Stromal cell of bone marrow (primary cell): ENCODE data around the gene GPC6.
"Not testable (repeated sequence)": the region's sequence is repeated elsewhere in the genome, so short reads cannot be mapped to it uniquely, and the experiment has no call there.

ENCODE experiments used
- DNase-seq: peaks from one replicate; pipeline ENCODE4 v3.0.0-alpha.2; 2012; ENCODE audit warnings: low read depth

The GPC6 gene

DNA sequence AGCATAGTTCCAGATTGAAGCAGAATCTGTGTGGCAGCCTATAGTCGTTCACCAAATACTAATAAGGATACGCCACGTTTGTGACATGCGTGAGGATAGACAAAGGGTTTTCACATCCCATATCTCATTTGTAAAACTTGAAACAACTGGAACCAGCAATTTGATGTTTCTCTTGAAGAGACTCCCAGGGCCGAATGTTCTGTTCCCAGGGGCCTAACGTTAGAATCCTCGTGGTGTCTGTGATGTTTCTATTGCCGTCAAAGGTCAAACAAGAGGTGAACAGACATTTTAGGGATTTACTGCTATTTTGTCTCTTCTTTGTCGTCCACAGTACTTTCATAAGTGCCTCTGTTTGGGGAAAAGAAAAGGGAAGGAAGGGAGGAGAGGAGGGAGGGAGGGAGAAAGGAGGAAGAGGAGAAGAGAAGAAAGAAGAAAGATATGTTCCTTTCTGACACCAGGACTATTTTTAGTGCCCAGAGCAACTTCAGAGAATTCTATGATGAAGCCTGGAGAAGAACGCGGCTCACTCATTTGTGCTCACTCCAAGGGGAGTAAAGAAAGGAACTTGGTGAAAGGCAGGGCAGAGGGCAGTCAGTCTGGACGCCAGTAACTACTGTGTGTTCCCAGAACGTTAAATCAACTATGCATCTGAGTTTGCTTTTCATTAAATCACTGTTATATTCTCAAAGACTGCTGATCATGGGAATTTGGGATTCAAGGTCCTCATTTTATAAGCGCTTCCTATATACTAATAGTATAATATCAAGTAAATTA lies 1098.3 kb downstream of the GPC6 start:
- peak; percentile 22 for DNase-seq

DNA sequence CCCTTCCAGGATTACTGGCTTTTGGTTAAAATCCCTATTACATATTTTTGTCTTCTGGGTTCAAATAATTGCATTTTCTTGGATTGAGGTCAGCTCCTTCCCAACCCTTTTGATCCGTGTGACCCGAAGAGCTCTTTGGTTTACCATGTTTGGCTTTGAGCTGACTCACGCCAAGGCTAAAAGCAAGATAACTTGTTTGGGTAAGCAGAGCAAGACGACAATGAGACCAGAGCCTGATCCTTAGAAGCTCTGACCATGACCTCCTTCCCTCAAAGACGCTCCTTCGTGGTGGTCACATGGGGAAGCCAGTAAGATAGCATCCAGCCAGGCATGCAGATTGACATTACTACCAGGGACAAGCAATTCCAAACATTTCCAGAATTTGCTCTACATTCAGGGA lies 1099.0 kb downstream of the GPC6 start:
- peak; percentile 57 for DNase-seq

DNA sequence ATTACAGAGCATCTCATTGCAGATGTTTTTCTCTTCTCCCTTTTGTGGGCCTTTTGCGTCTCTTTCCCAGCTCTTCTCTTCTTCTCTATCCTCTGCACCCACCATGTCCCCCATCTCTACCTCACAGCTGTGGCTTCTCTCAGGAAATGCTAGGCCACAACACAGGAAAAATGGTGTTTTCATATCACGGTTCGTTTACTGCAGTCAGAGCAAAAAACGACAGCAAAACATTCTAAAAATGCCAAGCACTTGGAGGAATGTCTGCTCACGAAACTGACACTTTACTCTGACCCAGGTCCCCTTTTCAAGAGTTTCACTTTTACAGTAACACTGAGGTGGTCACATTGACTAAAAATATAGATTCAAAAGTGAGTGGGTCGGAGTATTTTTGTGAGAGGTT lies 1100.7 kb downstream of the GPC6 start:
- DNase-seq, result no peak

DNA sequence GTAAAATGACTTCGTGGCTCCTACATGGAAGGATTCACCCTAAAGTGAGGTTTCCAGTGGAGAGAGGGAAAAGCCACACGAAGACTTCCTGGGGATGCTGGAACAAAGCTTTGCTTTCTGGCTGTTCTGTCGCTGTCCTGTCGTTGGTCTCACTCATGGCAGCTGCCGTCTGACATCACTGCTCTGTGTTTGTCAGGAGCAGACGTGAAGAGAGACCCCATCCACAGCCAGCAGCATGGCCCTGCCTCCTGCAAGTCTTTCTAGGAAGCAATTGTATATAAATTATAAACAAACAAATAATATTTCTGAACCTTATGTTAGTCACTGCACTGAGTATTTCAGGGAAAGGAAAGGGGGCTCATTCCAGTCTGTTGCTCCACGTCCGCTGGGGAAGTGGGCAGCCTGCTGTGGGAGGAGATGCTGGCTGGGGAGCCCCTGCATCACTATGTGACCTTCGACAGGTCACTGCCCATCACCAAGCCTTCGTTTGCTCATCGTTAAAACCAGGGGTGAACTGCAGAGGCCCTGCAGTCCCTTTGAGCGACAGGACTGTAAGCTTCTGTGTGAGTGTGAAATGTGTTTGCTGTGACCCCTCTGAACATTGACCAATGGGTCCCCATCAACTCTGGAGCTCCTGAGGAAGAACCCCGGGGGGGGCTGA lies 1101.9 kb downstream of the GPC6 start:
- DNase-seq, result no peak

DNA sequence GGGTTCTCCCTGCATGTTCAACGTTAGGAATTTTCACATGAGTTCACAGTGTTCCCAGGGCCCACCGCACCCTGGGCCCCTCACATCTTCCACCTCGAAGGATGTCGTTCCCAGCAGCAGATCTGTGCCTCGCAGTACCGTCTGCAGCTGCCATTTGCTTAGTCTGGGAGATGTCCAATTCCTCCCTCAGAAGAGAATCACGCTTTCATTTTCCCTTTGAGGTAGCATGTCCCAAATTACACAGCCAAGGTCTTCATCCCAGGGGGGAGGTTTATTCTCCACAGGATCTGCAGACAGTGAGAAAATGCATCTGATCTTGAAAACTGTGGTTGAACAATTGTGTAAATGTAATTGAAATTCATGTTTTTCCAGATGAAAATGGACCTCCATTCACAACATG lies 1102.7 kb downstream of the GPC6 start:
- DNase-seq, result peak; percentile 30

DNA sequence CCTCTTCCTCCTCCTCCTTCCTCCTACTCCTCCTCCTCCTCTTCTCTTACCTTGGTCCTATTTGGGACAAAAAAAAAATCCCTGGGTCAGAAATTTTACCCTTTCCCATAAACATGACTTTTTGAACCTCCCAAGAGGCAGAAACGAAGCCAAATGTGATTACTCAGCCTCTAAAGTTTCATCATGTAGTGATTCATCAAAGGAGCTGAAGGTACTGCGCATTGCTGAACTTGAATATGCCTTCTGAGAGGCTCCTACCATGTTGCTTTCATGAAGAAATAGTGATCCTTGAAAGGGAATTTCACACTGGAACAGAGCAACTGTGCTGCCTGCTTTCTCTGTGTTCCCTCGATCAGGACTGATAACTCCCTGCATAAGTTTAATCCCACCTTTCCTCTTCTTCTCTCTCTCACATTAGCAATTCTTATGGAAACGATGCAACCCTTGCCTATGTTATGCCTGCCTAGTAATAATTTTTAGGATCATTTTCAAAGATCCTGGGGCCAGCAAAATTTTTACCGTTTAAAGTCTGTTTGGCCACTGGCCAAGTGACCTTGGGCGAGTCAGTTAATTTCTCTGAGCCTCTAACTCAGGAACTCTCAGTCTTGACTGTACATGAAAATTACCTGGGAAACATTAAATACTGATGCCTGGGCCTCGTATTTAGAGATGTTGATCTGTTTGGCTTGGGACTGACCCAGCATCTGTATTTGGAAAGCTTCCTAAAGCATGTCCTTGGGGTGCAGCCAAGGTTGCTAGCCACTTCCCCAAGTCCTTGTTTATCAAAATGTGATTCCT lies 1103.3 kb downstream of the GPC6 start:
- peak; percentile 89 for DNase-seq

DNA sequence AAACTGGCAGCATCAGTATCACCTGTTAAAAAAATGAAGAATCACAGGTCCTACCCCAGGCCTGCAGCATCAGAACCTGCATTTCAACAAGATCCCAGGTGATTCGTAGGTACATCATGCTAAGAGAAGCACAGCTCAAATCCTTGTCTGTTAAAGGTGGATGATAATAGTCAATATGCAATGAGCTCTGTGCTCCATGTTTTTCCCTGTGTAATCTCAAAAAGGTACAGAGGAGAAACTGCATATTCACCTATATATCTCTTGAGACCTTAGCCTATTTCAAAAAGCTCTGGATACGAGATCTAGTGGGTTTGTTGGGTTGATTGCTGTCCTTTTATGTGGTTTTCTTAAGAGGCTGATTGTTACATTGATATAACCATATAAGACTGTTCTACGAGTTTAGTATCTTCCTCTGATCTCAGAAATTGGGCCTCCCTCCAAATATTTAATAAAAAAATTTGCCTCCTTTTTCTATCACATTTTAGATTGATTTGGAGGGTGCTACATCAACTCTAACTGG lies 1104.0 kb downstream of the GPC6 start:
- DNase-seq, result no peak

DNA sequence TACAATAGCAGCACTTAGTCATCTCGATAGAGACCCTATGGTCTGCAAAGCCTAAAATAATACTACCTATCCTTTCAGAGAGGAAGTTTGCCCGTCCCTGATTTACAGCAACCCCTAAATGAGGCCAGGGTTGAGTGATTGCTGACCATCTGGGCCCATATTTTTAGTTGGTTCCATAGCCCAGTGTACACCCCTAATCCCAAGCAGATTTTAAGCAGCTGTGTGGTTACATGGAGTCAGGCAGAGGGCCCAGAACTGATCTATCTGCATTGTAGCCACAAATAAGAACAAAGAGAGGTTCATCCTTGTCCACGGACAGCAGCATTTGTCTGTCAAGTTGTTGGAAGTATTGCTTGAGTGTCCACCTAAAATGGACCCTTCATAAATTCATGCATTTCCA lies 1104.7 kb downstream of the GPC6 start:
- no peak for DNase-seq

DNA sequence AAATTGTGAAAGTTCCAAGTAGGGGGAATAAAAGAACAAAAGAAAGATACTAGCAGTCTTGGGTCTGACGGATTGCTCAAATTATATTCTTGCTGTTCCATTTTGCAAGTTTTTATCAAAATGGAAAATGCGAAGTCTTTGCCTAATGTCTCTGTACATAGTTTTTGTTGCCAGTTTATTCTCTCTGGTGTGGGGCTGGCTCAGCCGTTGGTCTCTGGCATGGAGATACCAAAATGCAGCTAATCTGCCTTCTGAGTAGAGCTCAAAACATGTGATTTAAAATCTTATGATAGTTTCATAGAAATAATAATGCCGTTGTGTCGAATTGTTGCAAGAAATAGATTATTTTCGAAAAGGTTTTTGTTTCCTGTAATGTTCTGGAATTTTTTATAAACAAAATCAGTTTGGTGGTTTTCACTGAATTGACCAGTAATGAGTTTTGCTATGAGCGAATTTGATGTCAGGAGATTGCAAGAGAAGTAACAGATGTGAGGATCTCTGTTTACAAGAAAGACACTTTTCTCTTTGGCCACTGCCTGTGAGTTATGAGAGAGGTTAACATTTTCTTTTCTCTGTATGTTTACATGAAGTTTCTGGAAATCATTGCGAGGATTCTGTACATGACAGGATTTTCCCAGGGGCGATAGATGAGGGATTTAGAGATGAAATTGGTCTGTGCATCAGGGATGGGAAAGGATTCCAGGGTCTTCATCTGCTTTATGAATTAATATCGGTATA lies 1105.9 kb downstream of the GPC6 start:
- DNase-seq, result no peak

DNA sequence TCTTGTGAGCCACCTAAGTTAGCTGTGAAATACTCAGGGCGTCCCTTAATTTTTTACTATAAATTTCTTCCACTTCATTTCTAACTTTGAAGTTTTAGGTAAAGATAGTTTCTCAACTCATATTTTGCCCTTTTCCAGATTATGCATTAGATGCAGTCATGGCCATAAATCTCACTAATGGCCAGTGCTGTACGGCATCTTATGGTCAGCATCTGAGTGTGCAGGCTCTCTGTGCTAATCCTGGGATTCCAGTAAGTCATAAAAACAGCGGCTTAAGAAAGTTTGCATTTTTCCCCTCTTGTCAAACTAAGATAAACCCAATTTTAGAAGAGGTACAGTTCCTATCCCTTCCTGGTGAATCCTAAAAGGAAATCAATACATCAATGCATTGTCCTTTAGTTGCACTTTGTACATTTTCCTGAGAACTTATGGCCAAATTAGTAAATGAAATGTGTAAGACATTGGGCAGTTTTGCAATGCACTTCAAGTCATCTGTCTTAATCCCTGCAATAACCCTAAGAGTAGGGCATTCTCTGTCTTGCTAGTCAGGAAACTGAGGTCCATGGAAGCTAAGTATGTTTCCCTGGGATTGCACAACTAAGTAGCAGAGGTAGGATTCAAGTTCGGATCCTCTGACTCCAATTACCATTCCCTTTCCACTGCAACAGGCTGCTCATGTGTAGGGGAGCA lies 1106.7 kb downstream of the GPC6 start:
- DNase-seq, result no peak

DNA sequence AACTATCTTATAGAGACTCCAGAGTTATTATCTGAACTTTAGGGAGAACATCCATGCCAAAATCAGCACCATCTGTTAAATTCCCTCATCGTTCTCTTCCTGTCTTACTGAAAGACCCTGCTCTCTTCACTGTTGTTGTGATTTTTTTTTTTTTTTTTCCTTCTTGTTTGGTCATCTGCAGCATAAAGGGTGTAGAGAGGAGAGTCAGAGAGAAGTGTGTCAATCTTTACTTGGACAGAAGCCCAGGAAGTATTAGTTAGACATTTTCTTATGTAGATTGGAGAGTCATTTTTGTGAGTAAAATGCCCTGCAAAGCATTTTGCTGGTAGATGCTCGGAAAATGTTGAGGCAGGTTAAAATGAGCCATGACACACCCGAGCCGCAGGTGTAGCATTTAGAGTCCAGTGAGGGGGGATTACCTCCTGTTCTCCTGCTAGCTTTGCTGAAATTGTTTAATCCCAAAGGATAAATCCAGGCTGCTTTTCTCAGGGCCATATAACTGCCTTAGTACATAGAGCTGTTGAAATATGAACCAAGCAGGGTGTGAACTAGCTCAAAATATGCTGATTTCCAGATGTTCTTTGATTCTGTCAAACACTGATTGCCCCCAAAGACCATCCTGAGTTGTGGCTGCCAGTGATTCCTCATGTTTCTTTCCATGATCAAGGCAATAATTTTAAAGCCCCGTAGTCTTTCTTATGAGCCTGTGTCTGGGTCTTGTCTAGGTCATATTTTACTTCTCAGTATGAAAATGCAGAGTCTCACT lies 1109.3 kb downstream of the GPC6 start:
- DNase-seq, result peak; percentile 48

DNA sequence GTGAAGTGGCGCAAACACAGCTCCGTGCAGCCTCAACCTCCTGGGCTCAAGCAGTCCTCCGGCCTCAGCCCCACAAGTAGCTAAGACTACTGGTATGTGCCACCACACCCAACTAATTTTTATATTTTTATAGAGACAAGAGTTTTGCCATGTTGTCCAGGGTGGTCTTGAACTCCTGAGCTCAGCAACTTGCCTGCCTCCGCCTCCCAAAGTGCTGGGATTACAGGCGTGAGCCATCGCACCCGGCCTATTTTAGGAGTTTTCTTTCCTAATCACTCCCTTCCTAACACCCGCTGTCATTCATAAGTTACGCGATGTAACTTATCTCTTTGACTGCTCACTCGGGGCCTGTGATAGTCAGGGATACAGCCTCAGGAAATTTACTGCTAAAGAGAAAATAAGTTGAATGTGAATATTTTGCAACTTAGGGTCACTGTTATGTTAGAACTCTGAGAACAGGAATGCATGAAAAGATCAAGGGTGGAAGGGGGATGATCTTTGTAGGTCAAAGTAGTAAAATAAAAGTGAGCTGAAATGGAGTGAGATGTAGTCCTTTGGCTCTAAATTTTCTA lies 1112.6 kb downstream of the GPC6 start:
- no peak for DNase-seq

DNA sequence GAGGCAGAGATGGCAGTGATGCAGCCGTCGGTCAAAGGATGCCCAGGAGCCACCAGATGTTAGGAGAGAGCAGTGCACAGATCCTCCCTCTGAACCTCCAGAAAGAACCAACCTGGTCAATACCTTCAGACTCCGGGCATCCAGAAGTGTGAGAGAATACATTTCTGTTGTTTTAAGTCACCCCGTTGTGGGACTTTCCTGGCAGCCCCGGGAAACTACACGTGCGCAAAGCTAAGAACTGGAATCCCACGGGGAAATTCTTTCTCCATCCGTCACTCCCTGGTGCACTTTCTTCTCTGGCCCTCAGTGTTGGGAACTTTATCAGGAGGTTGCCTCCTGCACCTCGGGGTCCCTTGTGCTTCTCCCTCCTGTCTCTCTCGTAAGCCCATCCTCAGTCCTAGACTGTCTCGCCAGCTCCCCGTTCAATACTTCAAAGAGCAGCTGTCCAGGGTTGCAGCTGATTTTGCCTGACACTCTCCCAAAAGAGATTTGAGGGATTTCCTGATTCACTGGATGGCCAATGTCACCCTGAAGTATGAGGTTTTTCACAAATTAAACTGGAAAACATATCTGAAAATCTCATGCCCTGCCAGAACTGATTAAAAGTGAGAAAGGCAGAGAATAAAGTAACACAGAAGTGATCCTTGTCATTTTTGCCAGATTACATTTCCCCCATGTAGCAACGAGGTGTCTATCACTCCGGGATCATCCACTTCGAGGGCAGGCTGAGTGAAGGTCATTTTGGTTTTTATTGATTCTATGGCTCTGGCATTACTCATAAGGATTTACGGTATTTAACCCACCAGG lies 1116.0 kb downstream of the GPC6 start:
- DNase-seq, result no peak

DNA sequence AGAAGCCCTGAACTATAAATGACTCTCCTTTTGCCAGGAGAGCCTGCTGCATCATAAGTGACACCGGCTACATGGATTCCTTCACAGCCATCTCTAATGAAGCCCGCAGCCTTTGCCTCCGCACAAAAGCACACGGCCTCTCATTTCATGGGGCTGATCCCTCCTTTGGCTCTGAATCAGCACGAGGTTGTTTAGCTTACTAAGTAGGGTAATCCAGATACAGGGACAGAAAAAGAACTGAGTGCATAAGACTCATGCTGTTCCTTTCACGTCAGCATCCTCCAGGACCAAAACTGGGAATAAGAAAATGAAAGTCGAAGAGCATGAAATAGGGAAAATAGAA lies 1116.6 kb downstream of the GPC6 start:
- no peak for DNase-seq

DNA sequence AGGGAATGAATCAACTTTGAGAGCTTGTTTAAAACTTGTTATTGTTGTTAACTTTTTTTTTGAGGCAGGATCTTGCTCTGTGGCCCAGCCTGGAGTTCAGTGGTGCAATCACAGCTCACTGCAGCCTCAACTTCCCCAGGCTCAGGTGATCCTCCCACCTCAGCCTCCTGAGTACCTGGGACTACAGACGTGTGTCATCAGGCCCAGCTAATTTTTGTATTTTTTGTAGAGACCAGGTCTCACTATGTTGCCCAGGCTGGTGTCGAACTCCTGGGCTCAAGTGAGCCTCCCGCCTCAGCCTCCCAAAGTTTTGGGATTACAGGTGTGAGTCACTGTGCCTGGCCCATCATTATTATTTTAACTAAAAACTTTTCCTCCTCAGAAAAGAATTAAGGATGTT lies 1117.1 kb downstream of the GPC6 start:
- DNase-seq, result not testable (repeated sequence)

DNA sequence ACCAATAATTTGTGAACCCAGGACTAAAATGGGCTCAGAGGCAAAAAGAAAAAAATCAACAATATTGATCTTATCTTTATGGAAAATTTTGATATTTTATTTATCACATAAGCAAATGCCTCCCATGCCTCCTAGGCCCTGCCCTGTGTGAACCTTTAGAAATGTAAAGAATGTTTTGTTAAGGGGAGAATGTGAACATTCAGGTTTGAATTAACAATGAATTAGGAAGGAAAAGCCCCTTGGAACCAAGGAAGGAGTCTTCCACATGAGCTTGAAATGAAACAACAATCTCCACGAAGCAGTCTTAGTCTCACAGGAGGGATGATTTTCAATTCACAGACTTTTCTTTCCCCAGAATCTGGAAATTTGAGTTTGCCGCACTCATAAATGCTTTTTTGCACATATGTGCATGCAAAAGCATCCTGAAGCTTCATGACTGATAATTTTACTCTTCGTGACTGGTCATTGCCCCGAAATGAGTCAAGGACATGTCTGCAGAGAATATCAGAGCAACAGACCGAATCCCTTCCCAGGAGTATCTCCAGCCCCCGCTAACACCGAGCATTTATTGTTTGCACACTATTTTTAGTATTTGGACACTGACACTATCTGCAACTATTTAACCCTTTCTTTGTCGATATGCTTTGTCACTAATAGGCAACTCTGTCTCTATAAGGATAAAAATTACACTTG lies 1117.7 kb downstream of the GPC6 start:
- peak; percentile 21 for DNase-seq

DNA sequence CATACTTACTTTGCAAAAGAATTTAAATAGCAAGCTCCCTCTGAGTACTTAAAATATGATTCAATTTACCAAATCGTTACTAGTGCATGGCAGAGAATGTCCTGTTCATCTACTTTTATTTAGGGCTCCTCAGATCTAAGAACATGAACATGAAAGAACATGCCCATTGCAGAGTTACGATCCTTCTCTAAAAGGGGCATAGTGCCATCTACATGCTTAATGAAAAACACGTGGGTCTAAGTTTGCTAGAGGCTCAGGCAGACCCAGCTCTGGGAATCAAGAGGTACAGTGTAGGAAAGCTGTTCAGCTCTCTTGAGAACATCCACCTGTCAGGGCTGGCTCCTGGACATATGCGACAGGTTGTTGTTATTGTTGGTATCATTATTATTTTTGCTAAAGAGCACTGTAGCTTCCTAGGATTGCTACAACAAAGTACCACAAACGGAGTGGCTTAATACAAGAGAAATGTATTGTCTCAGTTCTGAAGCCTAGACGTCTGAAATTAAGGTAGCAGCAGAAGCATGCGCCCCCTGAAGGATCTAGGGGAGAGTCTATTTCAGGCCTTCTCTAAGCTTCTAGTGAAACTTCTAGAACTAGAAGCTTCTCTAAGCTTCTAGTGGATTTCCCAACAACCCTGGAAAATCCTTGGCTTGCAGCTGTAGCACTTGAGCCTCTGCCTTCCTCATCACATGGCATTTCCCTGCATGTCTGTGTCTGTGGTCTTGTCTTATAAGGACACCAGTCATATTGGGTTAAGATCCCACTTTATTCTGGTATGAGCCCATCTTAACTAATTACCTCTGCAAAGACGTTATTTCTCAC lies 1119.0 kb downstream of the GPC6 start:
- DNase-seq, result no peak
